ENCODE results near the gene PLAGL1.

The PLAGL1 gene

GRCh38 chr6:143936778-143937667 is 71.0 kb downstream of the PLAGL1 start:
- DNase-seq (ENCODE audit: low spot score) (no peak), ATAC-seq (ENCODE audit: low read depth) (no peak)
- no peak overlapping the region for H3K27ac ChIP-seq (ENCODE audit: poor library complexity, severe bottlenecking)

GRCh38 chr6:143936347-143936746 is 71.7 kb downstream of the PLAGL1 start:
- Histone ChIP-seq H3K36me3 (ENCODE audit: low read depth) (no peaks in the 10 kb centered on the region), H3K27ac (ENCODE audit: poor library complexity, severe bottlenecking) (no peak overlapping the region), H3K9me3 (ENCODE audit: severe bottlenecking) (no peaks in the 10 kb centered on the region), H3K27me3 (ENCODE audit: insufficient read depth, poor library complexity, severe bottlenecking) (no peaks in the 10 kb centered on the region), H3K4me1 (ENCODE audit: insufficient read depth, poor library complexity, severe bottlenecking) (no peaks in the 10 kb centered on the region), H3K4me3 (ENCODE audit: severe bottlenecking) (no peak overlapping the region)
- ATAC-seq (ENCODE audit: low read depth) = no peak
- no peak for DNase-seq (ENCODE audit: low spot score)
- no peak for TF ChIP-seq CTCF (IDR thresholded peaks at IDR 0.05; ENCODE audit: poor library complexity, severe bottlenecking)

More at GRCh38 chr6:143936778-143937667, 71.0 kb downstream of the PLAGL1 start:
- no peak overlapping the region for H3K4me3 ChIP-seq (ENCODE audit: severe bottlenecking)
- no peak for TF ChIP-seq CTCF (IDR thresholded peaks at IDR 0.05; ENCODE audit: poor library complexity, severe bottlenecking)
- H3K27me3 ChIP-seq (ENCODE audit: insufficient read depth, poor library complexity, severe bottlenecking) = no peaks in the 10 kb centered on the region
- no peaks in the 10 kb centered on the region for H3K36me3 ChIP-seq (ENCODE audit: low read depth)
- H3K4me1 ChIP-seq (ENCODE audit: insufficient read depth, poor library complexity, severe bottlenecking) = no peaks in the 10 kb centered on the region
- no peaks in the 10 kb centered on the region for H3K9me3 ChIP-seq (ENCODE audit: severe bottlenecking)

- H3K27ac ChIP-seq (ENCODE audit: poor library complexity, severe bottlenecking) = no peak overlapping the region
- ATAC-seq (ENCODE audit: low read depth) (no peak), DNase-seq (ENCODE audit: low spot score) (no peak)
- no peaks in the 10 kb centered on the region for H3K4me1 ChIP-seq (ENCODE audit: insufficient read depth, poor library complexity, severe bottlenecking)
- H3K36me3 ChIP-seq (ENCODE audit: low read depth) = no peaks in the 10 kb centered on the region
- TF ChIP-seq CTCF (IDR thresholded peaks at IDR 0.05; ENCODE audit: poor library complexity, severe bottlenecking) = no peak
- no peaks in the 10 kb centered on the region for H3K9me3 ChIP-seq (ENCODE audit: severe bottlenecking)
- no peak overlapping the region for H3K4me3 ChIP-seq (ENCODE audit: severe bottlenecking)
- no peaks in the 10 kb centered on the region for H3K27me3 ChIP-seq (ENCODE audit: insufficient read depth, poor library complexity, severe bottlenecking)
These were observed 73.2 kb downstream of the PLAGL1 start for GRCh38 chr6:143934867-143935266.

GRCh38 chr6:143934331-143934730 is 73.7 kb downstream of the PLAGL1 start:
- Histone ChIP-seq H3K9me3 (ENCODE audit: severe bottlenecking) (no peaks in the 10 kb centered on the region), H3K27ac (ENCODE audit: poor library complexity, severe bottlenecking) (no peak overlapping the region), H3K4me3 (ENCODE audit: severe bottlenecking) (no peak overlapping the region), H3K27me3 (ENCODE audit: insufficient read depth, poor library complexity, severe bottlenecking) (no peaks in the 10 kb centered on the region), H3K4me1 (ENCODE audit: insufficient read depth, poor library complexity, severe bottlenecking) (no peaks in the 10 kb centered on the region), H3K36me3 (ENCODE audit: low read depth) (no peaks in the 10 kb centered on the region)
- no peak for TF ChIP-seq CTCF (IDR thresholded peaks at IDR 0.05; ENCODE audit: poor library complexity, severe bottlenecking)
- no peak for ATAC-seq (ENCODE audit: low read depth)
- DNase-seq (ENCODE audit: low spot score) = no peak

- ATAC-seq (ENCODE audit: low read depth) = no peak
- Histone ChIP-seq H3K4me1 (ENCODE audit: insufficient read depth, poor library complexity, severe bottlenecking) (no peaks in the 10 kb centered on the region), H3K4me3 (ENCODE audit: severe bottlenecking) (no peak overlapping the region), H3K36me3 (ENCODE audit: low read depth) (no peaks in the 10 kb centered on the region), H3K27me3 (ENCODE audit: insufficient read depth, poor library complexity, severe bottlenecking) (no peaks in the 10 kb centered on the region), H3K9me3 (ENCODE audit: severe bottlenecking) (no peaks in the 10 kb centered on the region), H3K27ac (ENCODE audit: poor library complexity, severe bottlenecking) (no peak overlapping the region)
- no peak for TF ChIP-seq CTCF (IDR thresholded peaks at IDR 0.05; ENCODE audit: poor library complexity, severe bottlenecking)
- DNase-seq (ENCODE audit: low spot score) = no peak
These were observed 78.1 kb downstream of the PLAGL1 start for GRCh38 chr6:143929975-143930374.
